ENCODE measurements around the gene HCRTR1. TPM values are rescaled to one million over a fixed set of nuclear protein-coding genes. Genes with fewer than 3 reads are reported as not detected.
A peak's percentile ranks its signal among the peaks of the same experiment; 100 is the strongest.

The HCRTR1 gene
- total RNA-seq, 1 donor: 0.27 TPM

DNA sequence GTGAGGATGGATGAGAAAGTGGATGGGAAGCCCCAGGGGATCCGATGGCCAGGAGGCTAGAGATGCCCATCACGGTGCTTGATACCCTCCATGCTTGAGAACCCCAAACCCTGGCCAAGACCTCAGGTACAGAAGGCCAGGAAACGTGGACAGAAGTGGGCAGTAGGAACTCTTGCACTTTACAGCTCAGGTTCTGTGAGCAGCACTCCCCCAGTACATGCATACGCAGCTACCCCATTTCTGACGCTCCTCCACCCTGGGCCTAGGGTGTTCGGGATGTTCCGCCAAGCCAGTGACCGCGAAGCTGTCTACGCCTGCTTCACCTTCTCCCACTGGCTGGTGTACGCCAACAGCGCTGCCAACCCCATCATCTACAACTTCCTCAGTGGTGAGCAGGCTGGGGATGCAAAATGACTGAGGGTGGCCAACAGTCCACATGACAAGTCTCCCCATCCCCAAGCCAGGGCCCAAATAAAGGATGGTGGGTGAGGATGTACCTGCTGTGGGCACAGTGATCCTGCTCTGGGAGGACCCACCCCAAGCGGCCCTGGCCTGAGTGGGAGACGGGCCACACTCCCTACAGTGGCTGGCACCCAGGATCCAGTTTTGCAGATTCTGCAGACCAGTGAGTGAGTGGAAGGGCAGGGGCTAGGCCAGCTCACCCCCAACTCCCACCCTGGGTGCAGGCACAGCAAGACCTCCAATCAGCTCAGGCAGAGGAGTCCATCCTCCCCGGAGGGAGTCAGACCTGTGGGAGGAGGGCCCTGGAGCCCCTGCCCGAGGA is 7.4 kb downstream of the HCRTR1 start:
- DNase-seq (ENCODE audit: low read depth in 2 of 3, low spot score in 2 of 3): no peak

DNA sequence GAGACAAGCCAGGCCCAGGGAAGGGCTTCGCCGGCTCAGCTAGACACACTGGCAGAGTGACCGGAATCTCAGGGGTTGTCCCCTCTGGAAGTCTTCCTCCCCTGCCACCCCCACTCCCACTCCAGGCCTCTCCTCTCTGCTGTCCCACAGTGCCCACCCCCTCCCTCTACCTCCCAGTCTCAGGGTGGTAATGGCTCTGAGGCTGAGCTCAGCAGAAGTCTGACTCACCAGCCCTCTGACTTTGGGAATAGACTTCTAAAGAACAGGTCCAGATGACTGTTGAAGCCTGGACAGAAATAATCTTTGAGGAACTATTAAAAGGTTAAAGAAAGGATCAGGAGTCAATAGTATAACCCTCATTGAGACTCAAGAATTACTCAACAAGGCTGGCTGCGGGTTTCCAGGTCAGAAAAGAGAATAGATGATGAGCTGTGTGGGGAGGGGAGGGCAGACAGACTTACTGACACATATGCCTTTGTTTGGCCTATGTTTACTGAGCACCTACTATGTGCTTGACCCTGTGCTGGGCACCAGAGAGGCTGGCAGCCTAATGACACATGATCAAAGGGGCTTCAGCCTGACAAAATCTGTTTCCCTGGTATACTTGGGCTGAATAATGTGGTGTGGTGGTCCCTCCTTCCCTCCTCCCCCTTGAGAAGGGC is 8.2 kb downstream of the HCRTR1 start:
- no peak for DNase-seq (ENCODE audit: low read depth in 2 of 3, low spot score in 2 of 3)

DNA sequence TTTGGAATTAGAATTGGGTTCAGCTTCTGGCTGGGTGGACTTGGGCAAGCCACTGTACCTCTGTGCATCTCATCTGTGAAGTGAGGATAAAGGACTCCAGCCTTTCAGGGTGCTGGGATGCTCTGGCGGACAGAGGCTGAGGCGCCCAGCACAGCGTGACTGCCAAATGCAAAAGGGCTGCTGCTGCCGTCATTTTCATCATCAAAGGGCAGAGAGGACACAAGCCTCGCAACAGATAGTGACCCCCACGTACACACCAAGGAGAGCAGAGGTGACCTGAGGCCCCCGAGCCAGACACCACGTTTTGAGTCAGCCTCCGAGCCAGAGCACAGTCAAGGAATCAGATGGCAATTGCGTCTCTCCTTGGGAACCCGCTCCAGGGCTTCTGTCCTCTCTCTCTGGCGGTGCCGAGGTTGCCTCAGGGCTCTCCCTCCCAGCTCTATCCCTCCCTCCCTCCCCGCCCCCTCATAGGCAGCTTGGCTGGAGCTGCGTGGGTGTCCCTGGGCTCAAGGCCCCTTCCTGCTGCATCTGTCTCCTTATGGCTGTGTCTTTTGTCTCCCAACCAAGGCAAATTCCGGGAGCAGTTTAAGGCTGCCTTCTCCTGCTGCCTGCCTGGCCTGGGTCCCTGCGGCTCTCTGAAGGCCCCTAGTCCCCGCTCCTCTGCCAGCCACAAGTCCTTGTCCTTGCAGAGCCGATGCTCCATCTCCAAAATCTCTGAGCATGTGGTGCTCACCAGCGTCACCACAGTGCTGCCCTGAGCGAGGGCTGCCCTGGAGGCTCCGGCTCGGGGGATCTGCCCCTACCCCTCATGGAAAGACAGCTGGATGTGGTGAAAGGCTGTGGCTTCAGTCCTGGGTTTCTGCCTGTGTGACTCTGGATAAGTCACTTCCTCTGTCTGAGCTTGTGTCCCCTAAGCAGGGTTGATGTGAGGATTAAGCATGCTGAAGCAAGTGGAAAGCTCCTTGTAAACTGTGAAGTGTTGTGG is 9.0 kb downstream of the HCRTR1 start:
- DNase-seq (ENCODE audit: low read depth in 2 of 3, low spot score in 2 of 3): no peak

DNA sequence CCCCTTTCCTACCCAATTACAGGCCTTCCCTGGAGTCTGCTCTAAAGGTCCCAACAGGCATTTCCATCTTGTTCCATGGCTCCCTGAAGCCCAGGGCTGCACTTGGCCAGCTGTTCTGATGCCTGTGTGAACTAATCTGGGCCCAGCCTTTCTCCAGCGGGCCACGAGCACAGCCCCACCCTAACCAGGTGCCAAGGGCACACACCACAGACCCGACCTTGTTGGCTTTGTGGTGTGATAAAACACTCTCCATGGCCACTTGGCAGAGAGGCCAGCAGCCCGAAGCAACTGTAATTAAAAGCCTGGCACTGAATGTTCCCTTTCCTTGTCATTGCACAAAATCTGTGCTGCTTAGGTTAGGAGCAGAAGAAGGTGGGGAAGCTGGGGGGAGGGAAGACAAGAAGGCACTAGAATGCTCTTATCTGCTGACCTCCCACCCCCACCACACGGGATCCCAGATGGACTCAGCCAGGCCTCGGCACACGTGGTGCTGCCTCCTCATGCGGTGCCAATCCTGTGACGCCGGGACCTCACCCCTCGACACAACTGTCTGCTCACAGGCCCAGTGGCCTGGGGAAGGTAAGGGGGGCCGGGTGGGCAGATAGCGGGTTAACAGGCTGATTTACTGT is 9.9 kb downstream of the HCRTR1 start:
- no peak for DNase-seq (ENCODE audit: low read depth in 2 of 3, low spot score in 2 of 3)

DNA sequence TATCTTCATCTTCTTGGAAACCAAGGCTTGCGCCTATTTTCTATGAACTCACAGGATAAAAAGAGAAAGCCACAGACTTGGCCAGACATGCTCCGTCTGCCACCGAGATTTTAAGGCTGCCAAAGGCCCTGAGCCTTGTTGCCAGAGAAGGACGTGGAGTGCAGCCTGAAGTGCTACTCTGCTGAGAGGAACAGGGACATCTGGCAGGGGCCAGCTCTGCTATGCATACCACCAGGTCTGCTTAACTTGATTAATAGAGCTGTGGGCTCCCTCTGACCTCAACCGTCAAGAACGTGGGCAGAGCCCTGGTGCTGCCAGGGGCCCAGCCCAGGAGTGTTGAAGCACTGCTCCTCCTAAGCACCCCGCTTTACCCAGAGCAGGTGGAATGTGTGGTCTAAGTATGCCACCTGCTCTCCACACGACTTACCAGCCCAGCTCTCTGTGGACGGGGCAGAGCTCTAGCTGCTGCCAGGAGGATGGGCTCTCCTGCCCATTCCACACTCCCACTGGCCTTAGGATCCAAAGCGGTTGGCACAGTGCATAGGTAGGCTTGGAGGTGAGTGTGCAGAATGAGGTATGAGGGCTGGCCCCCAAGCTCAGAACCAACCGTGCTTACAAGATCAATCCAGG is 10.6 kb downstream of the HCRTR1 start:
- no peak for DNase-seq (ENCODE audit: low read depth in 2 of 3, low spot score in 2 of 3)

DNA sequence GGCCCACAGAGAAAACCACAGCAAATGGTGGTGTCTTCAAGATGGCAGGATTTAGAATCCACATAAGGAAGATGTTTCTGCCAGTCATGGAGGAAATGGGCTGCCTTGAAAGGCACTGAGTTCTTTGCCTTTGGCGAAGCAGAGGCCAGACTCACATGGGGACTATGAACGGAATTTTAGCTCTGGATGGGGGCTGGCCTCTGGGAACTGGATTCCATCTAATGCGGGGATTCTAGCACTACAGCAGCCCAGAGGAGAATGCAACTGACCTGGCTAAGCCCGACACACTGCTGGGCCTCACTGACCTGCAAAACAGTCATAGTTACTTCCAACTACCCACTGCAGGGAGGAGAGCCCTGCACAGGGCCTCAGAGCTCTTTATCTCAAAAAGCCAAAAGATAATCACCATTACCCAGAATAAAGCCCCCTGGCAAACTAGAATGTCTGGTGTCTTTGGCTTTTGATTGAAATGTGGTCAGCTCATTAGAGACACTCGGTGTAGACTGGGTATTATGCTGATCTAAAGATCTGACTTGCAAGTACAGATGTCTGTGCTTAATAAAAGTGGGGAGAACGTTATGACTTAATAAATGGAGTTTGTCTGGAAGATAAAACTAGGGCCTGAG is 11.6 kb downstream of the HCRTR1 start:
- no peak for DNase-seq (ENCODE audit: low read depth in 2 of 3, low spot score in 2 of 3)

DNA sequence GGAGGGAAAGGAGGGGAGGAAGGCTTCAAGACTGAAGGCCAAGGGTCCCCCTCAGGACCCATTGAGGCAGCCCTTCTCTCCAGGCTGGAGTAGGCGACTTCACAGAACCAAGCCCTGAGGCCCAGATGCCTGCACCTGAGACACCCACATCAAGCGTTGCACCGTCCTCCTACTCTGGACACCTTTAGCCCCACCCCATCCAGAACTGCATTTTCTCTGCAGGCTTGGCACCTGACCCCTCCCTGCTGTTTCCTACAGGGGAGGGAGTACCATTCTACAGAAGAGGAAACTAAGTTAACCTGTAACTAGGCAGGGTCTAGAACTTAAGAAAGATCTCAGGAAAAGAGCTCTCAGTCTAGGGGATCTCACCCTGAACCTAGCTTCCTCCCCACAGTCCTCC is 15.2 kb downstream of the HCRTR1 start:
- DNase-seq (ENCODE audit: low read depth in 2 of 3, low spot score in 2 of 3): no peak

DNA sequence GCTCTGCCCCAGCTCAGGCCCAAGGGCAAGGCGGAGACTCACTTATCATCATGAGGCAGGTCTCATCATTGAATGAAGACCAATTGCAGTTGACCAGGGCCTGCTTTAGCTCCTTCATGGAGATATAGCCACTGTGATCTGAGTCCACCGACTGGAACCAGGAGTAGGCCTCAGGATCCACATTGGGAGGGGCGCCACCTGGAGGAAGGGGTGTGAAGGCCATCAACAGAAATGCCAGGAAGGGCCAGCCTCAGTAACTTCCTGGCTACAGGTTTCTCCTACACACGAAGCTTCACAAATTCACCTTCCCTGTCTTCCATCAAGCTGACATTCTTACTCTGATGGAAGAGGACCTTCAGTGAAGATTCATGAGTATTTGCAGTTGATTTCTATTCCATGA is 15.6 kb downstream of the HCRTR1 start:
- DNase-seq (ENCODE audit: low read depth in 2 of 3, low spot score in 2 of 3): peak in 1 of 3 donors; percentile 55

DNA sequence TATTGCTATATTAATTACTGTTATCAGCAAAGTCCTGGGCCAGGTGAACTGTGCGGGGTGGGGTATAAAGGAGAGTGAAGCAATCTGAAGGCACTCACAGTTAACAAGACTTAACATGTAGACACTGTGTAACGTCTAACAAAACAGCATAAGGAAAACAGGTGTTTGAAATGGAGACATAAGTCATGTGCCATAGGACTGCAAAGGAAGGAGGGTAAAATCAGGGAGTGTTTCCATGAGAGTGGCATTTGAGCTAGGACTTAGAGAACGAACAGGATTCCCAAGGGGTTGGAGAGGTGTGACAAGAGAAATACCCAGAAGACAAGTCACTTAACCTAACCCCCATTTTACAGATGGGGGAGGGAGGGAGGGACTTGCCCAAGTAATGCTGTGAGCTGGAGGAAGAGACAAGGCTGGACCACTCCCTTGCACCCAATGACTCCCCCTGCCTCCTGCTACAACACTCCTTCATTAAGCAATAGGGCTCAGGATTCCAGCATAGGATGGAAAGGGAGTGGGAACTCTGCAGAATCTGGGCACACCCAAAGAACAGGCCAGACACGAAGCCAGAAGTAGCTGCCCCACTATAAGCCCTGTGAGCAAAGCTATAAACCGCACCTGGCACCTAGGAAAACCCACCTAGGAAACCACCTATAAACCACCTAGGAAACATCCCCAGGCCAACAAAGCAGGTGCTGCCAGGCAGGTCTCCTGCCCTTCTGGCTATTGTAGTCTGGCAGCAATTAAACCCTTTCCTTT is 20.6 kb downstream of the HCRTR1 start:
- DNase-seq (ENCODE audit: low read depth in 2 of 3, low spot score in 2 of 3): no peak

DNA sequence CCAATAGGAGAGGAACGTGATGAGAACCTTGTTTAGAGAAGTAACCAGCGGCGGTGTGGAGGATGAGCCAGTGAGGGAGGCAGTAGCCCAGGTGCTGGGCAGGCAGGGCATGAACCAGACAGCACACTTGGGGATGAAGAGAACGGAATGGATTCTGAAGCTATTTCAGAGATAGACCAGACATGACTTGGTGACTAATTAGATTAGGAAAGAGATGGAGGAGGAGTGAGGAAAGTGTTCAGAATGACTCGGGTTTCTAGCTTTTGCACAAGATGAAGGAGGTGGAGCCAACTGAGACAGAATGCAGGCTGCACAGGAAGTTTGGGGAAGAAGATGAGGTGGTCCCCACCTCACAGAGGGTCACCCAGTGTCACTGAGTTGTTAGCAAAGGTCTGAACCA is 22.1 kb downstream of the HCRTR1 start:
- no peak for DNase-seq (ENCODE audit: low read depth in 2 of 3, low spot score in 2 of 3)

DNA sequence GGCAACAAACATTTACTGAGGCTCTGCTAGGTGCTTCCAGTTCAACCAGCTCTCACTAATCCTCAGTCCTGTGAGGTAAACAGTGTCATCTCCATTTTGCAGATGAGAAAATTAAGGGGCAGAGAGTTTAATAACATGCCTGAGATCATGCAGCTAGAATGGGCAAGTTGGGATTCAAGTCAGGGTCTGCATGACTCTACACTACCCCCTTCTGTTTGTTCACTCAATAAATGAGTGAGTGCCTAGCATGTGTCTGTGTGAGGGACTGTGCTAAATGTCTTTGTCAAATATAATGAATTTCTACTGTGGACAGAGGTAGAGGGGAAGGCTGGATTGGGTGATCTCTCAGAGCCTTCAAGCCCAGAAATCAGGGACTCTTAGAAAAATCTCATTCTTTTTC is 22.7 kb downstream of the HCRTR1 start:
- no peak for DNase-seq (ENCODE audit: low read depth in 2 of 3, low spot score in 2 of 3)

DNA sequence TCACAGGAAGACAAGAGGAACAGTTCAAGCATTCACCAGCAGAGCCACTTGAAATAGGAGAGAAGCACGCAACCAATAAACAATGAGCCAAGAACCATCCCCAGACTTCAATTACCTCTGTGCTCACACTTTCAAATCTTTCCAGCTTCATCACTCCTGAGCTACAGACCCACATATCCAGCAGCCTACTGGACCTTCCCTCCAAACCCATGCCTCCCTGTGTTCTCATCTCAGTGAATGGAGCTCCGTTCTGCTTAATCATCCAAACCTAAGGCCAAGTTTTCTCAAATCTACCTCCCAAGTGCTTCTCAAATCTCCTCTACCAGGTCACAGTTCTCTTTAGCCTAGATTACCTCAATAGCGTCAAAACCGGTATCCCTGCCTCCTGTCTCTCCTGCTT is 23.5 kb downstream of the HCRTR1 start:
- no peak for DNase-seq (ENCODE audit: low read depth in 2 of 3, low spot score in 2 of 3)

DNA sequence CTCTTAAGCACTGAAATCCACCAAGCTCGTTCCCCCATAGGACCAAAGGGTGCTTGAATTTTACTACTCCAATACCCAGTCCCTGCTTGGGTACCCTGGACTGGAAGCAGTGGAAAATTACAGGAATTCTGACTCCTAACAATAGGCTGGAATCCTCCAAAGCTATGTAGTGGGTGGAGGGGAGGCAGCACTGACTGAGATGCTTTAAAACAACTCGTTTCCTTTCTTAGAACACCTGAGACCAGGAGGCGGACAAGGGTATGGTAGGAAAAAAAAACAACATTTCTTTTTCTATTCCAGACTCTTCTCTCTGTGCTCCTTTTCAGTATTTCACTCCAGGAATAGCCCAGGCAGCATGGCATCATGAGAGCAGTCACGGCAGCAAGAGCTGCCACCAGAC is 24.9 kb downstream of the HCRTR1 start:
- no peak for DNase-seq (ENCODE audit: low read depth in 2 of 3, low spot score in 2 of 3)

DNA sequence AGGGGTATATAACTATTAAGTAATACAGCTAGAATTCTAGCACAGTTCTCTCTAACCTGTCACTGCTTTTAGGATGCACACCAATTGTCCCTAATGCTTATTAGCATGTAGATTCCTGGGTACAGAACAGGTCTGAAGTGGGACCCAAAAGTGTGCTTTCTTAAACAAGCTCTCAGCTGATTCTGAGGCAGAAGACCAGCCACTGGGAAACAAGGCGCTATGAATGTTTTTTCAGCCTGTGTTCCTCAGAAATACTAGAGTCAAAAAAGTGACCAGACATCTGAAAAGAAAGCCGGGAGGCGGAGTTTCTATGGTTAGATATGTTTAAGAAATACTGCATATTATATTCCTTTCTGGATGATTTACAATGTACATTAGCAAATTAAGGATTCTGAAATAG is 25.4 kb downstream of the HCRTR1 start:
- no peak for DNase-seq (ENCODE audit: low read depth in 2 of 3, low spot score in 2 of 3)

DNA sequence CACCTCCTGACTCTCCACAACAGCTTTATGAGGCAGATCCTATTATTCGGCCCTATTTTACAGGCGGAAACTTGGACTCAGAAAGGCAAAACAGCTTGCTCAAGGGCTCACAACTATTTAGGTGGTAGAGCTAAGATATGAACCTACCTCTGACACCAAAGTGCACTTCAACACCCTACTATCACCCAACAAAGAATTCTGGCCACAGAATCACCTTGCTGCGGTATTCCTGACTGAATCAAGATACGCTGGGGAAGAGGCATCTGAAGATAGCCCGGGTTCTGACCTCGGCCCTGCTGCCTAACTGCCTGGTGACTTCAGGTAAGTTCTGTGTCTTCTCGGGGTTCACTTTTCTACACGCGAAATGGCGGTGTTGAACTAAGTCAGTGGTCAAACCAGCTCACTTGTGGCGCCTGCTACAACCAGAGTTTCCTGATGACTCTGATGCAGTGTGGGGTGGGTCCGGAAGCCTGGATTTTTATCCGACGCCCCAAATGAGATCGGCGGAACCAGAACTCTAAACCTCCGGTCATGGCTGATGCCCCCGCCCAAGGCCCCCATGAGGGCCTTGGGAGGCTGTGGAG is 26.6 kb downstream of the HCRTR1 start:
- DNase-seq (ENCODE audit: low read depth in 2 of 3, low spot score in 2 of 3): peak in 1 of 3 donors; percentile 91

DNA sequence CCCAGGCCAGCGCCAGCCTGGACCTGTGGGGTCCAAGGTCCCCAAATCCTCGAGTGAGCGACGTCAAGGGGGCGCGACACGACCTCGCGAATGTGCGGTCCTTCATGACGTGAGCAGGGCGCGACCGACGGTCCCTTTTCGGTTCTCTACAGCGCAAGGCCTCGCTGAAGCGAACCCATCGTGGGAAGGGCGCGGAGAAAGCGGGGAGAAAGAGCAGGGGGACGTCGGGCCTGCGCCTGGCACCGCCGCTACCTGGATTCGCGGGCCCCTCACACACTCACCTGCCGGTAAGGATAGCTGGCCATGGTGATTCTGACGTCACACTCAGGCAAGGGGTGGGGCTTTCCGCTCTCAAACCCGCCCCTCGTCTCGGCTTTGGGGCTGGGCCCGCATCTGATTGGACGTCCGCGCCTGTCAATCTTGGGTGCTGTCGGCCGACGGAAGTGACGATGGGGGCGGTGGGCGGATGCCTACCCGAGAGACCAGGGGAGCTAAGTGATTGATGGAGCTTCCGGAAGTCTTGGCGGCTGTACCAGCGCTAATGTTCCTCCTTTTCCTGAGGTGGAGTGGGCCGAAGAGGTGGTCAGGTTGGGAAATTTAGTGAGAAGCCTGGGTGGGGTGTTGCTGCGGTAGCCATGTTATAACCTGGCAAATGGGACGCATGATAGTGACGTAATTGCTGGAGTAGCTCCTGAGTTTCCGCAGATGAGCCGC is 27.2 kb downstream of the HCRTR1 start, which contains the start of gene PEF1:
Gene PEF1 (minus strand): TSS at position 317 of the 714 bp plus-strand sequence. CDS start 12 bp downstream, at position 305.
- DNase-seq (ENCODE audit: low read depth in 2 of 3, low spot score in 2 of 3): peak; percentile 96 to 99 (median 99)

DNA sequence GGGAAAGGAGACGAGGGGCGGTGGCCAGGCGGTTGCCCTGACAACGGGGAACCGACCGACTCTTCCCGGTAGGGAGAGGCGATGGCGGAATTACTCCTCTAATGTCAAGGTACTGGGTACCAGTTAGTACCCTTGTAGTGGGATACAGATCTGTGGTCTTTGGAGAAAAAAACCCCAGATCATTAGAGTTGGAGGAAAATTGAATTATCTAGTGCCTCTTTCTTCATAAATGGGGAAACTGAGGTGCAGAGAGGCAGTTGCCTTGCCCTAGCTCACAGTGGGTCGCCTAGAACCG is 27.7 kb downstream of the HCRTR1 start:
- no peak for DNase-seq (ENCODE audit: low read depth in 2 of 3, low spot score in 2 of 3)

DNA sequence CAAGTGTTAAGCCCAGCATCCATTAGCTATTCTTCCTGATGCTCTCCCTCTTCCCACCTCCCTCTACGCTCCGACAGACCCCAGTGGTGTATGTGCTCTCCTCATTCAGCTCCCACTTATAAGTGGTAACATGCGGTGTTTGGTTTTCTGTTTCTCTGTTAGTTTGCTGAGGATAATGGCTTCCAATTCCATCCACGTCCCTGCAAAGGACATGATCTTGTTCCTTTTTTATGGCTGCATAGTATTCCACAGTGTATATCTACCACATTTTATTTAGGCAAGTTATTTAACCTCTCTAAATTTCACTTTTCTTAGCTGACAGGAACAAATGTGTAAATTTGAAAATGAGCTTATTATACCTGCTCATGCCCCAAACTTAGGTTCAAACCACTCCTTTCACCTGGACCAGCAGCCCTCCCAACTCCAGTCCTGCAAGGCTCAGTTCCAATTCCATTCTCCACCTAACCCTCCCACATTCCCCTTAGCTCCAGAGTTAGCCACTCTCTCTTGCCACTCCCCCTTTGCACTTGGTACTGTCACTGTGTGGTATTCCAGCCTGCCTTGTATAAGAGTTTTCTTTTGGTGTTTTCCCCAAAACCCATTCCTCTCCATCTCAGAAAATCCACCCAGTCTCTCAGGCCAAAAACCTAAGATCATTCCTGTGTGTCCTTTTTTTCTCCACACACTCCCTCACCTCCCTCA is 28.9 kb downstream of the HCRTR1 start:
- no peak for DNase-seq (ENCODE audit: low read depth in 2 of 3, low spot score in 2 of 3)
